ENCODE results near the gene PMEPA1. TPM values are rescaled to one million over a fixed set of nuclear protein-coding genes. Genes with fewer than 3 reads are reported as not detected.
A peak's percentile ranks its signal among the peaks of the same experiment; 100 is the strongest.

PMEPA1 gene
- polyA plus RNA-seq, 2 of the 4 experiments (the other 2 are of a cell fraction), result 131 to 147 TPM

DNA sequence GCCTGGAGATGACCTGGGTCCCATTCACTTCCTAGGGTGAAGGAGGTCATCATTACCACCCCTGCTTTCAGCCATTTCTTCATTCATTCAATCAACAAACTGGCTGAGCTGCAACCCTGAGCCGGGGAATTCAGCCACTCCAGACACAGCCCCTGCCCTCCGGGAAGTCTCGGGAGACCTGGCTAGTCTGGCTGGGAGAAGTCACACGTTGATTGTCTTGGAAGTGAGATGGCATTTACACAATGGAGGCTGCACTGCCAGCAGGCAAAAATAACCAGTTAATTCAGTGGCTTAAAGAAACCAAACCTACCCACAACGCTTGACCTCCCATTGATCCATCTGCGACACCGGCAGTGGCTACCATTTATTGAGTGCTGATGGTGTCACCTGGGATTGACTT is 2.0 kb upstream of the PMEPA1 start:
- H3K27ac ChIP-seq, result peak overlapping the region; percentile 97 to 98
- no peaks in the 10 kb centered on the region for H3K9me3 ChIP-seq
- no peak for FAIRE-seq

DNA sequence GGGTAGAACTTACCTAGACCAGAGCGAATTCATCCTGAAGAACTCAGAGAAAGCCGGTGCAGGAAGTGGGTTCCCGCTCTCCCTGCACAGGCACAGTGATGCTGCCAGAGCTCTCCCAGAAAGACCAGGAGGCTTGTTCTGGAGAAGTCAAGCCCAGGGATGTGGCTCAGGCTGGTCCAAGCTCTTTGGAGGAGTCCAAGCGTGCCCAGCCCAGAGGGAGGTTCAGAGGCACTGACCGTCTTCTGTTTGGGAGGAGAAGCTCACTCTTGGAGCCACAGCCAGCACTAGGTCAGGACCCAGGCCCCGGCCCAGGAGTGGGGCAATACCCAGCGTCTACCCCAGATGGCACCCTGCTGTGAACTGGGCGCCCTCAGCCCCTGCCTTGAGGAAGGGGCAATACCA is 1.5 kb upstream of the PMEPA1 start:
- ChIA-PET POLR2A (interaction anchor here (0.9 to 5.6 kb wide), 10 partner anchors 7 to 420 kb away, joined by 3 to 78 read pairs (median 12); no protein-coding TSS in a partner anchor), CTCF (interaction anchor here (1.0 to 4.0 kb wide), 21 partner anchors 9 to 498 kb away, joined by 3 to 27 read pairs (median 5); no protein-coding TSS in a partner anchor)
- Histone ChIP-seq H3K4me3 (peak overlapping the region; percentile 81), H3K4me1 (peaks cover 64% of the 10 kb centered on the region), H3K4me2 (peak overlapping the region; percentile 90), H3K27ac (peak overlapping the region; percentile 97 to 98), H3K9me3 (no peaks in the 10 kb centered on the region)
- peak in 1 of 2 experiments; percentile 23; a peak in 2 of 5 replicates for TF ChIP-seq RAD21 (conservative IDR thresholded peaks at IDR 0.05 in 1 of 2, IDR thresholded peaks at IDR 0.05 in 1 of 2)
- peak; percentile 40; the same call in 2 of the 3 replicates for TF ChIP-seq SMC3 (IDR thresholded peaks at IDR 0.05)
- TF ChIP-seq CHD2 (IDR thresholded peaks at IDR 0.05; ENCODE audit: low read length, partially characterized antibody), result no peak
- FAIRE-seq (no peak), ATAC-seq (peak; percentile 6 to 17; a peak in 3 of 6 replicates), DNase-seq (ENCODE audit: low read depth in 1 of 2, low spot score in 1 of 2) (peak in 1 of 2 experiments; percentile 55)
- WGBS (ENCODE audit: missing lambda C conversion rate), result 65% methylated on average over 6 of the region's 8 CpGs

More for the DNA sequence above, 2.0 kb upstream of the PMEPA1 start:
- CTCF ChIA-PET, result interaction anchor here (0.7 to 4.0 kb wide), 15 partner anchors 9 to 474 kb away, joined by 3 to 27 read pairs (median 5); no protein-coding TSS in a partner anchor
- POLR2A ChIA-PET, result interaction anchor here (0.9 to 5.6 kb wide), 10 partner anchors 9 to 420 kb away, joined by 3 to 78 read pairs (median 11); no protein-coding TSS in a partner anchor
- H3K4me1 ChIP-seq, result peaks cover 64% of the 10 kb centered on the region
- TF ChIP-seq JUNB (IDR thresholded peaks at IDR 0.05) (no peak), ZC3H11A (IDR thresholded peaks at IDR 0.05) (no peak), PHF8 (IDR thresholded peaks at IDR 0.05; ENCODE audit: borderline replicate concordance, low read depth) (no peak), TFCP2L1 (CRISPR knock-in tag; IDR thresholded peaks at IDR 0.05) (no peak), NFE2L2 (conservative IDR thresholded peaks at IDR 0.05; ENCODE audit: low read length) (no peak), NPAS2 (CRISPR knock-in tag; IDR thresholded peaks at IDR 0.05; ENCODE audit: borderline replicate concordance) (no peak), CHD4 (IDR thresholded peaks at IDR 0.05; ENCODE audit: borderline replicate concordance) (no peak), NR3C1 (IDR thresholded peaks at IDR 0.05) (no peak), HEYL (CRISPR knock-in tag; IDR thresholded peaks at IDR 0.05) (no peak), FOSL2 (IDR thresholded peaks at IDR 0.05) (no peak), FOSL2 (CRISPR knock-in tag; IDR thresholded peaks at IDR 0.05) (no peak), EP300 (IDR thresholded peaks at IDR 0.05) (no peak), JUN (IDR thresholded peaks at IDR 0.05) (no peak), SMC3 (IDR thresholded peaks at IDR 0.05) (no peak), KDM5A (IDR thresholded peaks at IDR 0.05) (no peak), ZSCAN20 (CRISPR knock-in tag; IDR thresholded peaks at IDR 0.05) (no peak), CBX2 (IDR thresholded peaks at IDR 0.05; ENCODE audit: borderline replicate concordance, low read depth) (no peak), HOXB5 (CRISPR knock-in tag; IDR thresholded peaks at IDR 0.05) (no peak)
- TF ChIP-seq, protein P1, sequence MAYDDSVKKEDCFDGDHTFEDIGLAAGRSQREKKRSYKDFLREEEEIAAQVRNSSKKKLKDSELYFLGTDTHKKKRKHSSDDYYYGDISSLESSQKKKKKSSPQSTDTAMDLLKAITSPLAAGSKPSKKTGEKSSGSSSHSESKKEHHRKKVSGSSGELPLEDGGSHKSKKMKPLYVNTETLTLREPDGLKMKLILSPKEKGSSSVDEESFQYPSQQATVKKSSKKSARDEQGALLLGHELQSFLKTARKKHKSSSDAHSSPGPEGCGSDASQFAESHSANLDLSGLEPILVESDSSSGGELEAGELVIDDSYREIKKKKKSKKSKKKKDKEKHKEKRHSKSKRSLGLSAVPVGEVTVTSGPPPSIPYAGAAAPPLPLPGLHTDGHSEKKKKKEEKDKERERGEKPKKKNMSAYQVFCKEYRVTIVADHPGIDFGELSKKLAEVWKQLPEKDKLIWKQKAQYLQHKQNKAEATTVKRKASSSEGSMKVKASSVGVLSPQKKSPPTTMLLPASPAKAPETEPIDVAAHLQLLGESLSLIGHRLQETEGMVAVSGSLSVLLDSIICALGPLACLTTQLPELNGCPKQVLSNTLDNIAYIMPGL (CRISPR knock-in tag; IDR thresholded peaks at IDR 0.05; ENCODE audit: borderline replicate concordance), result no peak
- TF ChIP-seq, protein P2, sequence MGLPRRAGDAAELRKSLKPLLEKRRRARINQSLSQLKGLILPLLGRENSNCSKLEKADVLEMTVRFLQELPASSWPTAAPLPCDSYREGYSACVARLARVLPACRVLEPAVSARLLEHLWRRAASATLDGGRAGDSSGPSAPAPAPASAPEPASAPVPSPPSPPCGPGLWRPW (IDR thresholded peaks at IDR 0.05), result no peak
- peak overlapping the region; percentile 81; the same call in 1 of the 3 replicates for H3K4me3 ChIP-seq
- DNase-seq (ENCODE audit: low read depth in 1 of 2, low spot score in 1 of 2) (no peak), ATAC-seq (no peak)
- peak overlapping the region; percentile 90 for H3K4me2 ChIP-seq
- WGBS (ENCODE audit: missing lambda C conversion rate), result 85% methylated on average over 7 of the region's 7 CpGs

DNA sequence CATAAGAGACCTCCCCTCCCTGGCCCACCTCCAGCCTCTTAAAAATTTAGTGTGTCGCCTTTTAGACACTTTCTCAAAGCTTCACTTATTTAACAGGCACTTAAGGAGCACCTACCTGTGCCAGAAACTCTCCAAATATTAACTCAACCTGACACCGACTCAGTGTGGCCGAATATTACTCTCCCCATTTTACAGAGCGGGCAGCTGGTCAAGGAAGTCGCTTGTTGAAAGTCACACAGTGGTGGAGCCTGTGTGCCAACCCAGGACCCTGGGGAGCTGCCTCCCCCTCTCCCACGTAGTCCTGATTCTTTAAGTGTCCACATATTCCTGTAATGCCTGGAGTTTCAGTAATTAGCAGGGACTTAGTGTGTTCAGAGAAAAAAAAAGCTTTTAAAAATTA is 1.0 kb upstream of the PMEPA1 start:
- H3K4me1 ChIP-seq, result peaks cover 64% of the 10 kb centered on the region
- H3K4me3 ChIP-seq, result peak overlapping the region; percentile 81
- TF ChIP-seq CBX2 (IDR thresholded peaks at IDR 0.05; ENCODE audit: borderline replicate concordance, low read depth), result no peak
- TF ChIP-seq, protein P1 (CRISPR knock-in tag; IDR thresholded peaks at IDR 0.05; ENCODE audit: borderline replicate concordance), result no peak
- TF ChIP-seq NPAS2 (CRISPR knock-in tag; IDR thresholded peaks at IDR 0.05; ENCODE audit: borderline replicate concordance), result no peak
- no peak for TF ChIP-seq POLR2AphosphoS2 (conservative IDR thresholded peaks at IDR 0.05; ENCODE audit: low read length)
- TF ChIP-seq RARB (CRISPR knock-in tag; IDR thresholded peaks at IDR 0.05), result 0 out of 2 replicates have a peak, but pooled peaks have one; percentile 4
- no peak for TF ChIP-seq MAZ (IDR thresholded peaks at IDR 0.05; ENCODE audit: borderline replicate concordance, low read depth, low read length)
- TF ChIP-seq NR3C1 (IDR thresholded peaks at IDR 0.05), result no peak
- no peak for TF ChIP-seq ZSCAN20 (CRISPR knock-in tag; IDR thresholded peaks at IDR 0.05)
- ChIA-PET POLR2A (interaction anchor here (0.9 to 5.6 kb wide), 15 partner anchors 8 to 463 kb away, joined by 3 to 78 read pairs (median 10); no protein-coding TSS in a partner anchor), CTCF (interaction anchor here (0.8 to 4.0 kb wide), 23 partner anchors 10 to 498 kb away, joined by 3 to 27 read pairs (median 4); no protein-coding TSS in a partner anchor)
- H3K27ac ChIP-seq, result peak overlapping the region; percentile 97 to 98
- ATAC-seq, result peak in 1 of 2 experiments; percentile 6; a peak in 2 of 6 replicates
- no peak for DNase-seq (ENCODE audit: low read depth in 1 of 2, low spot score in 1 of 2)
- 6% methylated on average over 6 of the region's 6 CpGs for WGBS (ENCODE audit: missing lambda C conversion rate)
- H3K4me2 ChIP-seq, result peak overlapping the region; percentile 90
- no peak for FAIRE-seq
- no peaks in the 10 kb centered on the region for H3K9me3 ChIP-seq

All from A549 (cell line).